IMR-90 (cell line): ENCODE results near the gene HLA-DMB. TPM values are rescaled to one million over a fixed set of nuclear protein-coding genes. Genes with fewer than 3 reads are reported as not detected.

Experiments used
- ATAC-seq: fragments of 200-7000 bp; cut with Tn5 transposase; 2 replicates; pipeline ENCODE4 v1.9.1; 2020; ENCODE audit warnings: low read depth, mild to moderate bottlenecking, moderate library complexity
- BruUV-seq: library from RNA; stranded (reverse); fragments of 400-500 nt; replicated peaks from 2 replicates; lab custom pipeline; 2021; lab: Mats Ljungman, UMichigan
- CTCF ChIA-PET: fragments of 300-600 bp; formaldehyde crosslinking; extraction: SDS; loops from one replicate; lab custom pipeline; 2021; ENCODE audit warnings: antibody characterized with exemption; lab: Yijun Ruan, JAX
- POLR2A ChIA-PET: fragments of 300-600 bp; sonication (Branson Sonifier 250); formaldehyde crosslinking; loops from one replicate; lab custom pipeline; 2022; ENCODE audit warnings: antibody characterized with exemption; ENCODE audit not compliant: unreplicated experiment; lab: Charles Lee
- DNase-seq: peaks from one replicate; pipeline ENCODE4 v3.0.0; 2013
- H2AFZ ChIP-seq: replicated peaks from 2 replicates; pipeline ENCODE3; 2013; ENCODE audit warnings: low read length, mild to moderate bottlenecking; ENCODE audit not compliant: poor library complexity
- H2AK5ac ChIP-seq: 2 replicates; pipeline ENCODE4 v1.6.1; 2013; ENCODE audit warnings: low read depth, low read length, inconsistent platforms
- H2AK9ac ChIP-seq: replicated peaks from 2 replicates; pipeline ENCODE3; 2013; ENCODE audit warnings: mild to moderate bottlenecking, low read depth, low read length, moderate library complexity; ENCODE audit not compliant: poor library complexity
- H2BK120ac ChIP-seq: 2 replicates; pipeline ENCODE4 v1.6.1; 2013; ENCODE audit warnings: low read depth, low read length, inconsistent platforms
- H2BK15ac ChIP-seq: 3 replicates; pipeline ENCODE4 v1.6.1; 2013; ENCODE audit warnings: low read depth, low read length, inconsistent platforms
- H2BK20ac ChIP-seq: 2 replicates; pipeline ENCODE4 v1.6.1; 2013; ENCODE audit warnings: low read depth, mild to moderate bottlenecking, inconsistent platforms, low read length, moderate library complexity
- H2BK5ac ChIP-seq: 2 replicates; pipeline ENCODE4 v1.6.1; 2013; ENCODE audit warnings: mild to moderate bottlenecking, low read depth, low read length, inconsistent platforms; ENCODE audit not compliant: poor library complexity, severe bottlenecking
- H3K14ac ChIP-seq: replicated peaks from 2 replicates; pipeline ENCODE4 v1.6.1; 2013; ENCODE audit warnings: low read depth, low read length, inconsistent platforms
- H3K18ac ChIP-seq: 2 replicates; pipeline ENCODE4 v1.6.1; 2013; ENCODE audit warnings: low read depth, low read length, control low read depth
- H3K23ac ChIP-seq: 2 replicates; pipeline ENCODE4 v1.6.1; 2013; ENCODE audit warnings: low read depth, low read length, inconsistent platforms
- H3K27ac ChIP-seq: 2 replicates; pipeline ENCODE4 v1.5.1; 2013; ENCODE audit warnings: mild to moderate bottlenecking, control low read depth, low read length; ENCODE audit not compliant: insufficient read depth
- H3K27me3 ChIP-seq: 2 replicates; pipeline ENCODE4 v1.6.1; 2013; ENCODE audit warnings: low read length; ENCODE audit not compliant: control insufficient read depth, insufficient read depth
- H3K36me3 ChIP-seq: 2 replicates; pipeline ENCODE4 v1.6.1; 2013; ENCODE audit warnings: low read length, mixed read lengths; ENCODE audit not compliant: control insufficient read depth, insufficient read depth
- H3K4ac ChIP-seq: 2 replicates; pipeline ENCODE4 v1.6.1; 2013; ENCODE audit warnings: low read depth, low read length, inconsistent platforms
- H3K4me1 ChIP-seq: 2 replicates; pipeline ENCODE4 v1.6.1; 2013; ENCODE audit warnings: low read length, mixed read lengths; ENCODE audit not compliant: control insufficient read depth, insufficient read depth
- H3K4me2 ChIP-seq: 2 replicates; pipeline ENCODE4 v1.6.1; 2013; ENCODE audit warnings: low read depth, mild to moderate bottlenecking, control low read depth, low read length, moderate library complexity
- H3K4me3 ChIP-seq: 2 replicates; pipeline ENCODE4 v1.5.1; 2013; ENCODE audit warnings: low read depth, mild to moderate bottlenecking, control low read depth, low read length, moderate library complexity; ENCODE audit not compliant: insufficient read depth
- H3K56ac ChIP-seq: 2 replicates; pipeline ENCODE4 v1.6.1; 2013; ENCODE audit warnings: low read length, inconsistent platforms; ENCODE audit not compliant: insufficient read depth; ENCODE audit errors: extremely low read depth
- H3K79me1 ChIP-seq, 2 experiments: 2 replicates each; pipeline ENCODE4 v1.6.1; 2013; ENCODE audit warnings: low read length in 2 of 2, inconsistent platforms in 1 of 2, low read depth in 1 of 2
- H3K9ac ChIP-seq: 2 replicates; pipeline ENCODE4 v1.6.1; 2013; ENCODE audit warnings: low read depth, low read length, control low read depth
- H3K9me1 ChIP-seq: 2 replicates; pipeline ENCODE4 v1.6.1; 2013; ENCODE audit warnings: low read length, inconsistent platforms; ENCODE audit not compliant: insufficient read depth
- H3K9me3 ChIP-seq: 2 replicates; pipeline ENCODE4 v1.6.1; 2013; ENCODE audit warnings: low read length; ENCODE audit not compliant: control insufficient read depth, insufficient read depth
- H4K20me1 ChIP-seq: 2 replicates; pipeline ENCODE4 v1.6.1; 2013; ENCODE audit warnings: low read length, inconsistent platforms; ENCODE audit not compliant: insufficient read depth
- H4K5ac ChIP-seq: 2 replicates; pipeline ENCODE4 v1.6.1; 2013; ENCODE audit warnings: mild to moderate bottlenecking, low read depth, low read length, control low read depth
- H4K8ac ChIP-seq, 2 experiments: 2 replicates each; pipeline ENCODE4 v1.6.1; 2013; ENCODE audit warnings: low read depth in 2 of 2, low read length in 2 of 2, control low read depth in 1 of 2, inconsistent platforms in 1 of 2
- H4K91ac ChIP-seq: 2 replicates; pipeline ENCODE4 v1.6.1; 2013; ENCODE audit warnings: low read depth, low read length, inconsistent platforms; ENCODE audit not compliant: insufficient read depth
- BHLHE40 ChIP-seq: fragments of 150-350 bp; IDR thresholded peaks from 2 replicates; pipeline ENCODE4 v1.6.1; 2016; ENCODE audit warnings: mild to moderate bottlenecking, low read depth, low read length
- CHD1 ChIP-seq: IDR thresholded peaks from 2 replicates; pipeline ENCODE4 v1.6.1; 2012; ENCODE audit warnings: low read depth, low read length, improper control_type of control experiment
- ELK1 ChIP-seq: fragments of 150-350 bp; IDR thresholded peaks from 2 replicates; pipeline ENCODE4 v1.6.1; 2016; ENCODE audit warnings: low read depth, mild to moderate bottlenecking, low read length, moderate library complexity, borderline replicate concordance
- MAZ ChIP-seq: IDR thresholded peaks from 2 replicates; pipeline ENCODE4 v1.6.1; 2012; ENCODE audit warnings: low read depth, mild to moderate bottlenecking, low read length, improper control_type of control experiment, moderate library complexity, borderline replicate concordance
- MXI1 ChIP-seq: IDR thresholded peaks from 2 replicates; pipeline ENCODE4 v1.6.1; 2012; ENCODE audit warnings: low read depth, mild to moderate bottlenecking, low read length, moderate library complexity, borderline replicate concordance
- RAD21 ChIP-seq: IDR thresholded peaks from 2 replicates; pipeline ENCODE4 v1.6.1; 2012; ENCODE audit warnings: low read length, improper control_type of control experiment
- RCOR1 ChIP-seq: IDR thresholded peaks from 2 replicates; pipeline ENCODE4 v1.6.1; 2012; ENCODE audit warnings: mild to moderate bottlenecking, low read length, improper control_type of control experiment; ENCODE audit not compliant: insufficient replicate concordance
- RFX5 ChIP-seq: IDR thresholded peaks from 2 replicates; pipeline ENCODE4 v1.8.0; 2012; ENCODE audit warnings: low read depth, mild to moderate bottlenecking, low read length, moderate library complexity
- SMC3 ChIP-seq: fragments of 150-350 bp; IDR thresholded peaks from 2 replicates; pipeline ENCODE4 v1.6.1; 2016; ENCODE audit warnings: low read depth, mild to moderate bottlenecking, antibody characterized with exemption, low read length, moderate library complexity
- USF2 ChIP-seq: fragments of 150-350 bp; IDR thresholded peaks from 2 replicates; pipeline ENCODE4 v1.6.1; 2017; ENCODE audit warnings: mild to moderate bottlenecking, antibody characterized with exemption, low read length, low read depth
- WGBS, 2 experiments: methylation state at CpG; one replicate each; pipeline versions ENCODE4 v1.1.5 to v1.1.7; 2013; ENCODE audit warnings: missing lambda C conversion rate in 2 of 2; ENCODE audit not compliant: insufficient read length in 1 of 2; ENCODE audit errors: extremely low coverage in 2 of 2; 5-methylcytosine and 5-hydroxymethylcytosine counted together
- dilution Hi-C: fragments of 300-500 bp; cut with HindIII; formaldehyde crosslinking; loops from one replicate; pipeline ENCODE4 v1.14.3; 2018; ENCODE audit warnings: low sequenced_read_pairs; ENCODE audit not compliant: unreplicated experiment
- in situ Hi-C: fragments of 300-500 bp; cut with MboI; formaldehyde crosslinking; loops from 3 replicates; pipeline ENCODE4 v1.14.3; 2019; ENCODE audit warnings: low sequenced_read_pairs, inconsistent platforms, mixed read lengths
- intact Hi-C: fragments of 100-400 bp; cut with micrococcal nuclease; formaldehyde crosslinking; loops from 2 replicates; pipeline ENCODE4 v1.10.0; 2022
- polyA plus RNA-seq, 3 experiments: library from polyadenylated mRNA; depleted of rRNA; stranded (reverse); fragments of >200 nt; gene quantifications; 2 replicates each; pipeline ENCODE4 v1.2.3, GENCODE V29; 2012; ENCODE audit warnings: low replicate concordance in 1 of 3
- total RNA-seq: library from RNA; depleted of rRNA; stranded (reverse); fragments of >200 nt; gene quantifications from 2 replicates; pipeline ENCODE4 v1.2.3, GENCODE V29; 2012

Gene HLA-DMB
- total and polyA plus RNA-seq, 2 of the 4 experiments (the other 2 are of a cell fraction), result 0.18 to 0.19 TPM

DNA sequence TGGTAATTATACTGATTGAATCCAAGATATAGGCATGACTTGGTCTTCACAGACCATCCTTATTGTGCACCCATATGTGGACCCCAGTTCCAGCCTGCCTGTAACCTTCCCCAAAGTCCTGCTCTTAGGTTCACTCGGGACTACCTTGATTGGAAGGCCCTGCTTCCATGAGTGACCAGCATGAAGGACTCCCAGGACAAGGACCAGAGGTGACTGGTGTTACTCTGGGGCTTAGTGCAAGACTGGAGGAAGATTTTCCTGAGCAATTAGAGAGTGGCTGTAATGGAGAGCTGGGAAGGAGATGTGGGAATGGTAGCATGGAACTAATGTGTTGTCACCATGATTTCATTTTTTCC lies 42.6 kb upstream of the HLA-DMB start:
- Histone ChIP-seq H3K79me1 (peaks cover 19 to 25% of the 10 kb centered on the region in 2 experiments), H3K4ac (no peak overlapping the region), H3K14ac (no peak overlapping the region), H3K18ac (no peak overlapping the region), H3K9me3 (no peaks in the 10 kb centered on the region), H2BK120ac (no peak overlapping the region), H3K27ac (no peak overlapping the region), H3K23ac (no peak overlapping the region), H2AFZ (no peak overlapping the region), H3K36me3 (peaks cover 30% of the 10 kb centered on the region), H2AK9ac (no peak overlapping the region), H4K91ac (no peak overlapping the region), H4K20me1 (peaks cover 62% of the 10 kb centered on the region), H3K56ac (no peak overlapping the region), H2AK5ac (no peak overlapping the region), H3K4me1 (no peaks in the 10 kb centered on the region), H2BK5ac (peak overlapping the region; percentile 3), H2BK15ac (no peak overlapping the region), H4K8ac (no peak overlapping the region), H3K9ac (no peak overlapping the region), H3K9me1 (peaks cover 5% of the 10 kb centered on the region; the same call in 1 of the 2 replicates), H3K27me3 (peaks cover 11% of the 10 kb centered on the region), H2BK20ac (no peak overlapping the region), H4K5ac (no peak overlapping the region), H3K4me2 (no peak overlapping the region), H3K4me3 (no peak overlapping the region)
- in situ Hi-C loops (no loop called here), dilution Hi-C loops (no loop called here), intact Hi-C loops (no loop called here)
- TF ChIP-seq CHD1, result no peak
- TF ChIP-seq MXI1, result no peak
- TF ChIP-seq BHLHE40, result no peak
- no peak for TF ChIP-seq SMC3
- no peak for TF ChIP-seq RCOR1
- no peak for TF ChIP-seq RAD21
- no peak for TF ChIP-seq MAZ
- TF ChIP-seq ELK1, result no peak
- TF ChIP-seq USF2, result no peak
- TF ChIP-seq RFX5, result no peak
- WGBS, 2 experiments, result no CpG with 5 or more reads among the region's 1 CpG
- ATAC-seq (no peak; the same call in 1 of the 2 replicates), DNase-seq (no peak)
- POLR2A ChIA-PET, result interaction anchor here (1.5 to 2.8 kb wide), 3 partner anchors 10 to 89 kb away, joined by 4 to 27 read pairs (median 6); no protein-coding TSS in a partner anchor
- CTCF ChIA-PET, result interaction anchor here (1.2 to 3.4 kb wide), 6 partner anchors 11 to 115 kb away, joined by 5 to 29 read pairs (median 14); no protein-coding TSS in a partner anchor
- BruUV-seq, result no TSS peak
